PFSK-1 (cell line): ENCODE results near the gene GLA.

ENCODE experiments used
- POLR2AphosphoS5 ChIP-seq: IDR thresholded peaks from 2 replicates; pipeline ENCODE4 v1.6.1; 2012; ENCODE audit warnings: low read depth, mild to moderate bottlenecking, control low read depth, low read length, moderate library complexity
- SIN3A ChIP-seq: IDR thresholded peaks from 2 replicates; pipeline ENCODE4 v1.6.1; 2012; ENCODE audit warnings: mild to moderate bottlenecking, low read length, moderate library complexity, borderline replicate concordance; ENCODE audit not compliant: insufficient read depth

GRCh38 chrX:101417981-101418841, 10.5 kb upstream of the GLA start:
- no peak for TF ChIP-seq SIN3A
- TF ChIP-seq POLR2AphosphoS5, result peak; percentile 77
